Gastrocnemius medialis (tissue), 4 donors: Measurements from ENCODE around the gene ABI1. TPM values are rescaled to one million over a fixed set of nuclear protein-coding genes. Genes with fewer than 3 reads are reported as not detected.

Experiments used
- ATAC-seq, 2 donors: fragments of 150-250 bp; one replicate each; pipeline ENCODE4 v1.9.1; 2016
- DNase-seq, 2 donors: peaks; one replicate each; pipeline ENCODE4 v3.0.0-alpha.2; 2019
- H3K27ac ChIP-seq, 4 donors: fragments of 200-600 bp; sonication (generic); 1 replicate in 1 of 4; 2 replicates in 3 of 4; pipeline ENCODE4 v1.5.1; 2016 to 2018; ENCODE audit warnings: mild to moderate bottlenecking in 2 of 4, moderate library complexity in 1 of 4
- H3K27me3 ChIP-seq, 3 donors: fragments of 200-600 bp; sonication (generic) in 2 of 3; 1 replicate in 1 of 3; 2 replicates in 2 of 3; pipeline versions ENCODE4 v1.5.1 to v1.6.0; 2016 to 2019; ENCODE audit warnings: mild to moderate bottlenecking in 1 of 3, moderate library complexity in 1 of 3
- H3K36me3 ChIP-seq, 2 donors: fragments of 200-600 bp; sonication (generic) in 1 of 2; one replicate each; pipeline ENCODE4 v1.5.1; 2017 to 2018
- H3K4me1 ChIP-seq, 2 donors: fragments of 200-600 bp; sonication (generic) in 1 of 2; one replicate each; pipeline ENCODE4 v1.5.1; 2016 to 2017; ENCODE audit warnings: mild to moderate bottlenecking in 2 of 2
- H3K4me3 ChIP-seq, 4 donors: fragments of 200-600 bp; sonication (generic) in 3 of 4; 1 replicate in 1 of 4; 2 replicates in 3 of 4; pipeline ENCODE4 v1.5.1; 2016 to 2019; ENCODE audit warnings: mild to moderate bottlenecking in 2 of 4
- H3K9me3 ChIP-seq, 3 donors: fragments of 200-600 bp; sonication (generic) in 2 of 3; 1 replicate in 1 of 3; 2 replicates in 2 of 3; pipeline ENCODE4 v1.5.1; 2016 to 2019
- POLR2A ChIP-seq, 2 donors: fragments of 450-650 bp; IDR thresholded peaks; one replicate each; pipeline ENCODE4 v1.6.1; 2017; ENCODE audit warnings: antibody characterized with exemption in 2 of 2, mild to moderate bottlenecking in 2 of 2, moderate library complexity in 2 of 2
- in situ Hi-C, 4 donors: fragments of 200-750 bp; cut with MboI; loops; one replicate each; pipeline versions ENCODE4 v1.15.0 to v1.8.0; 2017; ENCODE audit warnings: low sequenced_read_pairs in 4 of 4
- intact Hi-C: fragments of 100-400 bp; cut with DNase I; formaldehyde crosslinking; loops from one replicate; pipeline ENCODE4 v1.15.1; 2023; ENCODE audit warnings: low total_unique reads
- total RNA-seq, 4 donors: library from RNA; depleted of rRNA; stranded (reverse); fragments of >200 nt; gene quantifications; one replicate each; pipeline versions ENCODE4 v1.1.0 to v1.2.3, GENCODE V29; 2016
- TF ChIP-seq, protein P1 (sequence below), 5 experiments: fragments of 450-650 bp in 3 of 5; fragments of 200-600 bp in 2 of 5; sonication (generic) in 2 of 5; IDR thresholded peaks in 4 of 5; conservative IDR thresholded peaks in 1 of 5; 1 replicate in 4 of 5; 2 replicates in 1 of 5; pipeline ENCODE4 v1.5.1; 2016 to 2019; ENCODE audit warnings: antibody characterized with exemption in 5 of 5, mild to moderate bottlenecking in 3 of 5, moderate library complexity in 3 of 5

The ABI1 gene
- total RNA-seq, 4 donors from 2014 or later = 20.9 to 32.6 (median 28.3) TPM

GRCh38 chr10:26799342-26799741, 61.4 kb downstream of the ABI1 start:
- in situ Hi-C loops (no loop called here), intact Hi-C loops (no loop called here)
- H3K4me1 ChIP-seq = peaks cover 21 to 37% of the 10 kb centered on the region in 2 donors
- no peaks in the 10 kb centered on the region for H3K27me3 ChIP-seq
- no peaks in the 10 kb centered on the region for H3K36me3 ChIP-seq
- TF ChIP-seq POLR2A (IDR thresholded peaks at IDR 0.05) = no peak
- TF ChIP-seq, protein P1, sequence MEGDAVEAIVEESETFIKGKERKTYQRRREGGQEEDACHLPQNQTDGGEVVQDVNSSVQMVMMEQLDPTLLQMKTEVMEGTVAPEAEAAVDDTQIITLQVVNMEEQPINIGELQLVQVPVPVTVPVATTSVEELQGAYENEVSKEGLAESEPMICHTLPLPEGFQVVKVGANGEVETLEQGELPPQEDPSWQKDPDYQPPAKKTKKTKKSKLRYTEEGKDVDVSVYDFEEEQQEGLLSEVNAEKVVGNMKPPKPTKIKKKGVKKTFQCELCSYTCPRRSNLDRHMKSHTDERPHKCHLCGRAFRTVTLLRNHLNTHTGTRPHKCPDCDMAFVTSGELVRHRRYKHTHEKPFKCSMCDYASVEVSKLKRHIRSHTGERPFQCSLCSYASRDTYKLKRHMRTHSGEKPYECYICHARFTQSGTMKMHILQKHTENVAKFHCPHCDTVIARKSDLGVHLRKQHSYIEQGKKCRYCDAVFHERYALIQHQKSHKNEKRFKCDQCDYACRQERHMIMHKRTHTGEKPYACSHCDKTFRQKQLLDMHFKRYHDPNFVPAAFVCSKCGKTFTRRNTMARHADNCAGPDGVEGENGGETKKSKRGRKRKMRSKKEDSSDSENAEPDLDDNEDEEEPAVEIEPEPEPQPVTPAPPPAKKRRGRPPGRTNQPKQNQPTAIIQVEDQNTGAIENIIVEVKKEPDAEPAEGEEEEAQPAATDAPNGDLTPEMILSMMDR (IDR thresholded peaks at IDR 0.05 in 4 of 5, conservative IDR thresholded peaks at IDR 0.05 in 1 of 5) = no peak
- H3K4me3 ChIP-seq = no peak overlapping the region
- H3K27ac ChIP-seq = no peak overlapping the region
- no peak for DNase-seq
- peaks cover 0 to 5% (median 0%) of the 10 kb centered on the region in 3 donors for H3K9me3 ChIP-seq
- ATAC-seq = no peak

- no peaks in the 10 kb centered on the region for H3K27me3 ChIP-seq
- no peak overlapping the region for H3K27ac ChIP-seq
- intact Hi-C loops = no loop called here
- ATAC-seq (no peak), DNase-seq (no peak)
- no peaks in the 10 kb centered on the region for H3K36me3 ChIP-seq
- TF ChIP-seq, protein P1 (IDR thresholded peaks at IDR 0.05 in 4 of 5, conservative IDR thresholded peaks at IDR 0.05 in 1 of 5) = no peak
- TF ChIP-seq POLR2A (IDR thresholded peaks at IDR 0.05) = no peak
- H3K9me3 ChIP-seq = peaks cover 0 to 5% (median 0%) of the 10 kb centered on the region in 3 donors
- in situ Hi-C loops = no loop called here
- H3K4me1 ChIP-seq = peaks cover 11 to 26% of the 10 kb centered on the region in 2 donors
- no peak overlapping the region for H3K4me3 ChIP-seq
Measured at GRCh38 chr10:26798298-26798697, 62.5 kb downstream of the ABI1 start.

DNA sequence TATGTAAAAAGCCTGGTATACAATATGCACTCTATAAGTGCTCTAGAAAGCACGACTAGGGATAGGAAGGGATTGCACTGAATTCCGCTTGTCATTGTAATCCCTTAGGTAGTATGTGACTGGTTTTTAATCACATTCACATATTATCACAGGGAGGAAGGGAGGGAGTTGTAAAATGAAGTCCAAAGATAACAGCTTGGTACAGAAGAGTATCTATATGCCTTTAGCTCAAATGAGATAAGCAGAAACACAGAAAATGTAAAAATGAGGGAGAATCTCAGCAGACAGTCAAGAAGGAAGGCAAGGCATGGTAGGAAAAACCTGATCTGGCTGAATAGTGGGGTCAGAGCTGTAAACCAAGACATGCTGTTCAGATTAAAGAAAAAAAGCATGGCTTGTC, 63.4 kb downstream of the ABI1 start:
- no peak for TF ChIP-seq POLR2A (IDR thresholded peaks at IDR 0.05)
- TF ChIP-seq, protein P1 (IDR thresholded peaks at IDR 0.05 in 4 of 5, conservative IDR thresholded peaks at IDR 0.05 in 1 of 5) = no peak
- DNase-seq = no peak
- Histone ChIP-seq H3K4me1 (peaks cover 8 to 24% of the 10 kb centered on the region in 2 donors), H3K36me3 (no peaks in the 10 kb centered on the region), H3K9me3 (peaks cover 0 to 5% (median 0%) of the 10 kb centered on the region in 3 donors), H3K4me3 (no peak overlapping the region), H3K27me3 (no peaks in the 10 kb centered on the region), H3K27ac (no peak overlapping the region)
- in situ Hi-C loops (no loop called here), intact Hi-C loops (no loop called here)
- no peak for ATAC-seq

- no peak for TF ChIP-seq POLR2A (IDR thresholded peaks at IDR 0.05)
- TF ChIP-seq, protein P1 (IDR thresholded peaks at IDR 0.05 in 4 of 5, conservative IDR thresholded peaks at IDR 0.05 in 1 of 5) = no peak
- H3K36me3 ChIP-seq = no peaks in the 10 kb centered on the region
- no peaks in the 10 kb centered on the region for H3K27me3 ChIP-seq
- ATAC-seq (no peak), DNase-seq (no peak)
- H3K27ac ChIP-seq = no peak overlapping the region
- peaks cover 0 to 5% (median 0%) of the 10 kb centered on the region in 3 donors for H3K9me3 ChIP-seq
- in situ Hi-C loops (no loop called here), intact Hi-C loops (no loop called here)
- no peak overlapping the region for H3K4me3 ChIP-seq
- H3K4me1 ChIP-seq = peaks cover 9 to 11% of the 10 kb centered on the region in 2 donors
Measured at GRCh38 chr10:26792758-26793495, 67.8 kb downstream of the ABI1 start.
